GM23338 (cell line): ENCODE measurements around the gene SLC13A3. TPM values are rescaled to one million over a fixed set of nuclear protein-coding genes. Genes with fewer than 3 reads are reported as not detected.
A peak's percentile ranks its signal among the peaks of the same experiment; 100 is the strongest.

Experiments
- ATAC-seq: fragments of 200-7000 bp; cut with Tn5 transposase; 3 replicates; pipeline ENCODE4 v1.9.1; 2020
- DNase-seq: peaks from one replicate; pipeline ENCODE4 v3.0.0-alpha.2; 2015; ENCODE audit warnings: low spot score
- H2AFZ ChIP-seq: fragments of 200-600 bp; sonication (generic); 2 replicates; pipeline ENCODE4 v1.8.0; 2016; ENCODE audit warnings: antibody characterized with exemption, mild to moderate bottlenecking, moderate library complexity
- H3F3A ChIP-seq: fragments of 200-600 bp; sonication (generic); replicated peaks from 2 replicates; pipeline ENCODE4 v1.8.0; 2017; ENCODE audit warnings: antibody characterized with exemption, mixed run types, low read depth
- H3K27ac ChIP-seq: fragments of 200-600 bp; sonication (generic); 2 replicates; pipeline ENCODE4 v1.6.1; 2016; ENCODE audit warnings: low read depth
- H3K27me3 ChIP-seq: fragments of 200-600 bp; sonication (generic); 2 replicates; pipeline ENCODE4 v1.8.0; 2016; ENCODE audit warnings: mild to moderate bottlenecking, mixed run types, moderate library complexity; ENCODE audit not compliant: insufficient read depth
- H3K36me3 ChIP-seq: fragments of 200-600 bp; sonication (generic); 2 replicates; pipeline ENCODE4 v1.8.0; 2016; ENCODE audit warnings: mild to moderate bottlenecking; ENCODE audit not compliant: insufficient read depth
- H3K4me1 ChIP-seq: fragments of 200-600 bp; sonication (generic); 2 replicates; pipeline ENCODE4 v1.8.0; 2016; ENCODE audit warnings: mild to moderate bottlenecking, moderate library complexity; ENCODE audit not compliant: insufficient read depth
- H3K4me2 ChIP-seq: fragments of 200-600 bp; sonication (generic); 2 replicates; pipeline ENCODE4 v1.7.1; 2017; ENCODE audit warnings: mixed run types
- H3K4me3 ChIP-seq: fragments of 200-600 bp; sonication (generic); 2 replicates; pipeline ENCODE4 v1.6.1; 2016; ENCODE audit warnings: mixed run types
- H3K79me2 ChIP-seq: fragments of 200-600 bp; sonication (generic); replicated peaks from 2 replicates; pipeline ENCODE4 v1.8.0; 2017; ENCODE audit warnings: mild to moderate bottlenecking; ENCODE audit not compliant: insufficient read depth
- H3K9me2 ChIP-seq: fragments of 200-600 bp; sonication (generic); 2 replicates; pipeline ENCODE4 v1.8.0; 2017; ENCODE audit not compliant: insufficient read depth
- H4K20me1 ChIP-seq: fragments of 200-600 bp; sonication (generic); replicated peaks from 2 replicates; pipeline ENCODE4 v1.8.0; 2017; ENCODE audit warnings: mild to moderate bottlenecking; ENCODE audit not compliant: insufficient read depth
- H3K27ac Mint-ChIP-seq: 2 replicates; pipeline ENCODE4 v1.8.0; 2020; ENCODE audit warnings: inconsistent platforms, mild to moderate bottlenecking, moderate library complexity, mixed read lengths
- H3K27me3 Mint-ChIP-seq: 3 replicates; pipeline ENCODE4 v1.8.0; 2022; ENCODE audit warnings: low read depth, mild to moderate bottlenecking, moderate library complexity, mixed read lengths, inconsistent platforms; ENCODE audit not compliant: insufficient read depth, poor library complexity
- H3K36me3 Mint-ChIP-seq: 3 replicates; pipeline ENCODE4 v1.8.0; 2021; ENCODE audit warnings: low read depth, mild to moderate bottlenecking, inconsistent platforms, moderate library complexity, mixed read lengths
- H3K4me1 Mint-ChIP-seq: 3 replicates; pipeline ENCODE4 v1.8.0; 2020; ENCODE audit warnings: mild to moderate bottlenecking, inconsistent platforms, mixed read lengths
- H3K4me3 Mint-ChIP-seq: 3 replicates; pipeline ENCODE4 v1.8.0; 2021; ENCODE audit warnings: moderate library complexity, mild to moderate bottlenecking, inconsistent platforms, mixed read lengths
- H3K9me3 Mint-ChIP-seq: 3 replicates; pipeline ENCODE4 v1.8.0; 2020; ENCODE audit warnings: moderate library complexity, mild to moderate bottlenecking, inconsistent platforms, mixed read lengths
- CREB1 ChIP-seq: fragments of 250-450 bp; sonication (Bioruptor Pico); IDR thresholded peaks from 2 replicates; pipeline ENCODE4 v1.5.0; 2020; ENCODE audit warnings: low read depth, mild to moderate bottlenecking, moderate library complexity
- ETS1 ChIP-seq: IDR thresholded peaks from 2 replicates; pipeline ENCODE4 v1.6.1; 2016; ENCODE audit warnings: antibody characterized with exemption
- EZH2 ChIP-seq: fragments of 200-600 bp; sonication (generic); IDR thresholded peaks from one replicate; pipeline ENCODE4 v1.8.0; 2017; ENCODE audit warnings: antibody characterized with exemption, mild to moderate bottlenecking, low read depth; ENCODE audit not compliant: unreplicated experiment
- JUNB ChIP-seq: IDR thresholded peaks from one replicate; pipeline ENCODE4 v1.6.1; 2016; ENCODE audit warnings: antibody characterized with exemption; ENCODE audit not compliant: unreplicated experiment
- NANOG ChIP-seq: IDR thresholded peaks from 2 replicates; pipeline ENCODE4 v1.6.1; 2016; ENCODE audit warnings: antibody characterized with exemption, borderline replicate concordance
- REST ChIP-seq: IDR thresholded peaks from one replicate; pipeline ENCODE4 v1.6.1; 2018; ENCODE audit warnings: antibody characterized with exemption; ENCODE audit not compliant: unreplicated experiment
- ZNF114 ChIP-seq: fragments of 250-450 bp; sonication (Bioruptor Pico); IDR thresholded peaks from 2 replicates; pipeline ENCODE4 v1.5.0; 2020; ENCODE audit warnings: mild to moderate bottlenecking, moderate library complexity
- ZNF331 ChIP-seq: fragments of 250-450 bp; sonication (Bioruptor Pico); IDR thresholded peaks from 2 replicates; pipeline ENCODE4 v1.5.0; 2020; ENCODE audit warnings: low read depth, mild to moderate bottlenecking, moderate library complexity
- polyA plus RNA-seq: library from polyadenylated mRNA; unstranded; fragments of >200 nt; fragmentation: Nextera tagmentation; extraction: Ambion mirVana; gene quantifications from 2 replicates; pipeline ENCODE4 v1.2.1, GENCODE V29; 2016
- total RNA-seq: library from RNA; depleted of rRNA; stranded (reverse); fragments of >200 nt; shearing (Covaris generic); gene quantifications from 2 replicates; pipeline ENCODE4 v1.2.3, GENCODE V29; 2014
- TF ChIP-seq, protein P1 (sequence below), 2 experiments: fragments of 200-600 bp in 1 of 2; sonication (generic) in 1 of 2; conservative IDR thresholded peaks; 2 replicates each; pipeline versions ENCODE4 v1.5.1 to v1.6.1; 2016 to 2017; ENCODE audit warnings: antibody characterized with exemption in 2 of 2, low read depth in 2 of 2, mild to moderate bottlenecking in 2 of 2, moderate library complexity in 1 of 2
- TF ChIP-seq, protein P2 (sequence below): fragments of 250-450 bp; sonication (Bioruptor Pico); IDR thresholded peaks from 2 replicates; pipeline ENCODE4 v1.5.0; 2020; ENCODE audit warnings: mild to moderate bottlenecking, moderate library complexity

Gene SLC13A3
- total and polyA plus RNA-seq, 2 experiments from 2014 or later: 8.6 to 9.1 TPM

DNA sequence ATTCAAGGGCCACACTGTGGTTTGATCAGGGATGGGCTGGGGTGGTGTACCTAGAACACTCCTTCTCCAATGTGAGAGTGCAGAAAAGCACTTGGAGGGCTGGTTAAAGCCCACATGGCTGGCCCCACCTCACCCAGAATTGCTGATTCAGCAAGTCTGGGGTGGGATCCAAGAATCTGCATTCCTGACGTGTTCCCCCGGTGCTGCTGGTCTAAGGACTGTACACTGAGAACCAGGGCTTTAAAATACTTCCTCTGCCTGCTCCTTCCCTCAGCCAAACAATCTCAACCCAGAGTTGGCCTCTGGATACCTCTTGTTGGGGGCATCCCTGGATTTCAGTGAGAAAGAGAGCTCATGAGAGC, 87.4 kb downstream of the SLC13A3 start:
- H3F3A ChIP-seq: no peaks in the 10 kb centered on the region
- ATAC-seq (no peak), DNase-seq (no peak)
- Mint-ChIP-seq H3K9me3 (no peaks in the 10 kb centered on the region), H3K36me3 (no peaks in the 10 kb centered on the region), H3K4me3 (no peak overlapping the region), H3K27ac (no peak overlapping the region), H3K4me1 (peaks cover 9% of the 10 kb centered on the region; the same call in 1 of the 3 replicates), H3K27me3 (peaks cover 2% of the 10 kb centered on the region)
- no peak overlapping the region for H3K4me3 ChIP-seq
- H4K20me1 ChIP-seq: no peaks in the 10 kb centered on the region
- no peak overlapping the region for H3K4me2 ChIP-seq
- no peaks in the 10 kb centered on the region for H3K27me3 ChIP-seq
- TF ChIP-seq NANOG (no peak), EZH2 (no peak), ETS1 (no peak), JUNB (no peak), ZNF331 (no peak), ZNF114 (CRISPR knock-in tag) (no peak), REST (no peak), CREB1 (no peak)
- TF ChIP-seq, protein P1, sequence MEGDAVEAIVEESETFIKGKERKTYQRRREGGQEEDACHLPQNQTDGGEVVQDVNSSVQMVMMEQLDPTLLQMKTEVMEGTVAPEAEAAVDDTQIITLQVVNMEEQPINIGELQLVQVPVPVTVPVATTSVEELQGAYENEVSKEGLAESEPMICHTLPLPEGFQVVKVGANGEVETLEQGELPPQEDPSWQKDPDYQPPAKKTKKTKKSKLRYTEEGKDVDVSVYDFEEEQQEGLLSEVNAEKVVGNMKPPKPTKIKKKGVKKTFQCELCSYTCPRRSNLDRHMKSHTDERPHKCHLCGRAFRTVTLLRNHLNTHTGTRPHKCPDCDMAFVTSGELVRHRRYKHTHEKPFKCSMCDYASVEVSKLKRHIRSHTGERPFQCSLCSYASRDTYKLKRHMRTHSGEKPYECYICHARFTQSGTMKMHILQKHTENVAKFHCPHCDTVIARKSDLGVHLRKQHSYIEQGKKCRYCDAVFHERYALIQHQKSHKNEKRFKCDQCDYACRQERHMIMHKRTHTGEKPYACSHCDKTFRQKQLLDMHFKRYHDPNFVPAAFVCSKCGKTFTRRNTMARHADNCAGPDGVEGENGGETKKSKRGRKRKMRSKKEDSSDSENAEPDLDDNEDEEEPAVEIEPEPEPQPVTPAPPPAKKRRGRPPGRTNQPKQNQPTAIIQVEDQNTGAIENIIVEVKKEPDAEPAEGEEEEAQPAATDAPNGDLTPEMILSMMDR (conservative IDR thresholded peaks at IDR 0.05; ENCODE audit: low read depth in 2 of 2): no peak
- TF ChIP-seq, protein P2, sequence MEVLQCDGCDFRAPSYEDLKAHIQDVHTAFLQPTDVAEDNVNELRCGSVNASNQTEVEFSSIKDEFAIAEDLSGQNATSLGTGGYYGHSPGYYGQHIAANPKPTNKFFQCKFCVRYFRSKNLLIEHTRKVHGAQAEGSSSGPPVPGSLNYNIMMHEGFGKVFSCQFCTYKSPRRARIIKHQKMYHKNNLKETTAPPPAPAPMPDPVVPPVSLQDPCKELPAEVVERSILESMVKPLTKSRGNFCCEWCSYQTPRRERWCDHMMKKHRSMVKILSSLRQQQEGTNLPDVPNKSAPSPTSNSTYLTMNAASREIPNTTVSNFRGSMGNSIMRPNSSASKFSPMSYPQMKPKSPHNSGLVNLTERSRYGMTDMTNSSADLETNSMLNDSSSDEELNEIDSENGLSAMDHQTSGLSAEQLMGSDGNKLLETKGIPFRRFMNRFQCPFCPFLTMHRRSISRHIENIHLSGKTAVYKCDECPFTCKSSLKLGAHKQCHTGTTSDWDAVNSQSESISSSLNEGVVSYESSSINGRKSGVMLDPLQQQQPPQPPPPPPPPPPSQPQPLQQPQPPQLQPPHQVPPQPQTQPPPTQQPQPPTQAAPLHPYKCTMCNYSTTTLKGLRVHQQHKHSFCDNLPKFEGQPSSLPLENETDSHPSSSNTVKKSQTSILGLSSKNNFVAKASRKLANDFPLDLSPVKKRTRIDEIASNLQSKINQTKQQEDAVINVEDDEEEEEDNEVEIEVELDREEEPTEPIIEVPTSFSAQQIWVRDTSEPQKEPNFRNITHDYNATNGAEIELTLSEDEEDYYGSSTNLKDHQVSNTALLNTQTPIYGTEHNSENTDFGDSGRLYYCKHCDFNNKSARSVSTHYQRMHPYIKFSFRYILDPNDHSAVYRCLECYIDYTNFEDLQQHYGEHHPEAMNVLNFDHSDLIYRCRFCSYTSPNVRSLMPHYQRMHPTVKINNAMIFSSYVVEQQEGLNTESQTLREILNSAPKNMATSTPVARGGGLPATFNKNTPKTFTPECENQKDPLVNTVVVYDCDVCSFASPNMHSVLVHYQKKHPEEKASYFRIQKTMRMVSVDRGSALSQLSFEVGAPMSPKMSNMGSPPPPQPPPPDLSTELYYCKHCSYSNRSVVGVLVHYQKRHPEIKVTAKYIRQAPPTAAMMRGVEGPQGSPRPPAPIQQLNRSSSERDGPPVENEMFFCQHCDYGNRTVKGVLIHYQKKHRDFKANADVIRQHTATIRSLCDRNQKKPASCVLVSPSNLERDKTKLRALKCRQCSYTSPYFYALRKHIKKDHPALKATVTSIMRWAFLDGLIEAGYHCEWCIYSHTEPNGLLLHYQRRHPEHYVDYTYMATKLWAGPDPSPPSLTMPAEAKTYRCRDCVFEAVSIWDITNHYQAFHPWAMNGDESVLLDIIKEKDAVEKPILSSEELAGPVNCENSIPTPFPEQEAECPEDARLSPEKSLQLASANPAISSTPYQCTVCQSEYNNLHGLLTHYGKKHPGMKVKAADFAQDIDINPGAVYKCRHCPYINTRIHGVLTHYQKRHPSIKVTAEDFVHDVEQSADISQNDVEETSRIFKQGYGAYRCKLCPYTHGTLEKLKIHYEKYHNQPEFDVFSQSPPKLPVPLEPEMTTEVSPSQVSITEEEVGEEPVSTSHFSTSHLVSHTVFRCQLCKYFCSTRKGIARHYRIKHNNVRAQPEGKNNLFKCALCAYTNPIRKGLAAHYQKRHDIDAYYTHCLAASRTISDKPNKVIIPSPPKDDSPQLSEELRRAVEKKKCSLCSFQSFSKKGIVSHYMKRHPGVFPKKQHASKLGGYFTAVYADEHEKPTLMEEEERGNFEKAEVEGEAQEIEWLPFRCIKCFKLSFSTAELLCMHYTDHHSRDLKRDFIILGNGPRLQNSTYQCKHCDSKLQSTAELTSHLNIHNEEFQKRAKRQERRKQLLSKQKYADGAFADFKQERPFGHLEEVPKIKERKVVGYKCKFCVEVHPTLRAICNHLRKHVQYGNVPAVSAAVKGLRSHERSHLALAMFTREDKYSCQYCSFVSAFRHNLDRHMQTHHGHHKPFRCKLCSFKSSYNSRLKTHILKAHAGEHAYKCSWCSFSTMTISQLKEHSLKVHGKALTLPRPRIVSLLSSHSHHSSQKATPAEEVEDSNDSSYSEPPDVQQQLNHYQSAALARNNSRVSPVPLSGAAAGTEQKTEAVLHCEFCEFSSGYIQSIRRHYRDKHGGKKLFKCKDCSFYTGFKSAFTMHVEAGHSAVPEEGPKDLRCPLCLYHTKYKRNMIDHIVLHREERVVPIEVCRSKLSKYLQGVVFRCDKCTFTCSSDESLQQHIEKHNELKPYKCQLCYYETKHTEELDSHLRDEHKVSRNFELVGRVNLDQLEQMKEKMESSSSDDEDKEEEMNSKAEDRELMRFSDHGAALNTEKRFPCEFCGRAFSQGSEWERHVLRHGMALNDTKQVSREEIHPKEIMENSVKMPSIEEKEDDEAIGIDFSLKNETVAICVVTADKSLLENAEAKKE (CRISPR knock-in tag): no peak
- H3K27ac ChIP-seq: no peak overlapping the region
- no peaks in the 10 kb centered on the region for H3K79me2 ChIP-seq
- peaks cover 20% of the 10 kb centered on the region; the same call in 1 of the 2 replicates for H3K4me1 ChIP-seq
- peak overlapping the region; percentile 16; the same call in 1 of the 2 replicates for H2AFZ ChIP-seq
- no peaks in the 10 kb centered on the region for H3K9me2 ChIP-seq
- no peaks in the 10 kb centered on the region for H3K36me3 ChIP-seq
